Heart left ventricle (tissue), 13 donors: ENCODE measurements around the gene PKNOX2.

Experiments used
- CTCF ChIP-seq, 12 donors: fragments of 200-600 bp; sonication (generic) in 4 of 12; IDR thresholded peaks; one replicate each; pipeline versions ENCODE4 v1.5.0 to v1.8.0; 2018 to 2022; ENCODE audit warnings: antibody characterized with exemption in 12 of 12, mild to moderate bottlenecking in 5 of 12
- POLR2A ChIP-seq, 2 donors: fragments of 450-650 bp; IDR thresholded peaks; one replicate each; pipeline ENCODE4 v1.6.1; 2017; ENCODE audit warnings: antibody characterized with exemption in 2 of 2, mild to moderate bottlenecking in 2 of 2, moderate library complexity in 2 of 2
- donor health status: ischemic (EF 13 %, LVEDD 7.1; RV severe dilation, severe dysfunction).
- donor health status: DM: no; HTN: yes; CAD: no.
- donor health status: DM: no; HTN: no; CAD: no.
- donor health status: ischemic (EF 25% LVEDD 6.9; RV normal size, moderate dysfunction).
- donor health status: ischemic (EF 25% LVEDD 5.7; RV mildly dilated, moderate dysfunction).
- donor health status: ischemic (EF 35%, LVEDD 5.7; RV mildly dilated, moderate dysfunction).
- donor health status: nonischemic (EF 11% LVEDD 7.7; RV severe dilation, severe dysfunction).
- donor health status: DM: yes; HTN: yes; CAD: no.
- donor health status: PGD.
- donor health status: ischemic (EF 29% LVEDD 5.4; RV normal size, mild dysfunction).
- donor health status: nonischemic (EF 23%, LVEDD 6.1; RV moderate dilation, normal function).

- TF ChIP-seq CTCF (IDR thresholded peaks at IDR 0.05) (no peak), POLR2A (IDR thresholded peaks at IDR 0.05) (no peak)
Measured at GRCh38 chr11:125174686-125175085, 10.1 kb downstream of the PKNOX2 start.
